ENCODE measurements around the gene SLC36A3. TPM values are rescaled to one million over a fixed set of nuclear protein-coding genes. Genes with fewer than 3 reads are reported as not detected.
"Not testable (repeated sequence)": the region's sequence is repeated elsewhere in the genome, so short reads cannot be mapped to it uniquely, and the experiment has no call there.

SLC36A3 gene
- total RNA-seq, 2 experiments from 2014 or later = not detected

- DNase-seq (no peak), ATAC-seq (no peak)
- H3K27ac Mint-ChIP-seq = no peak overlapping the region
- intact Hi-C loops (cut with DNase I, micrococcal nuclease) = no loop called here
- H3K4me3 Mint-ChIP-seq = no peak overlapping the region
- no peaks in the 10 kb centered on the region for H3K9me3 Mint-ChIP-seq (ENCODE audit: low read depth)
- CTCF ChIA-PET = interaction anchor here (0.6 kb wide), 1 partner anchor 63 kb away, joined by 4 read pairs; no protein-coding TSS in a partner anchor
- H3K27me3 Mint-ChIP-seq = no peaks in the 10 kb centered on the region
- peaks cover 22% of the 10 kb centered on the region for H3K4me1 Mint-ChIP-seq
- POLR2A ChIA-PET = no interaction called here
- peaks cover 2% of the 10 kb centered on the region for H3K36me3 Mint-ChIP-seq (ENCODE audit: low read depth)
These were observed 44.8 kb downstream of the SLC36A3 start for GRCh38 chr5:151258816-151259215.

DNA sequence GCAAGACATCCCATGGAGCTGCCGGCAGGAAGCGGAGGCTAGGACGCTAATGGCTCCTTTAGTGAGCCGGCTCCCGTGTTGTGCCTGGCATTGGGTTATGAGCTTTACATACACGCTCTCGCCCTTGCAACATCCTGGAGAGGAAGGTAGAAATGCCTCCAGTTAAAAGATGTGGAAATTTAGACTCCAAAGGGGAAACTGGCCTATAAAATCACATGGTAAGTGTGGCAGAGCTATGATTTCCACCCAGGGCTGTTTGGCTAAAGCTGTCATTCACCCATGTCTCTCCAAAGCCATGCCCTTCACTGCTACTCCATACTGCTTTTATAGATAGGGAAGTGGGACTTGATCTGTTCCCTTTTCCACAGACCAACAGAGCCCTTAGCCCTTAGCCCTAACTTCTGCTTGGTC lies 45.4 kb downstream of the SLC36A3 start:
- no peak overlapping the region for H3K4me3 Mint-ChIP-seq
- H3K27me3 Mint-ChIP-seq = no peaks in the 10 kb centered on the region
- DNase-seq (no peak), ATAC-seq (no peak)
- no peak overlapping the region for H3K27ac Mint-ChIP-seq
- H3K9me3 Mint-ChIP-seq (ENCODE audit: low read depth) = no peaks in the 10 kb centered on the region
- ChIA-PET CTCF (interaction anchor here (0.6 to 1.3 kb wide), 2 partner anchors 17 to 551 kb away, joined by 4 to 5 read pairs; no protein-coding TSS in a partner anchor), POLR2A (no interaction called here)
- intact Hi-C loops (cut with DNase I, micrococcal nuclease) = no loop called here
- H3K36me3 Mint-ChIP-seq (ENCODE audit: low read depth) = peaks cover 2% of the 10 kb centered on the region
- H3K4me1 Mint-ChIP-seq = peaks cover 22% of the 10 kb centered on the region

DNA sequence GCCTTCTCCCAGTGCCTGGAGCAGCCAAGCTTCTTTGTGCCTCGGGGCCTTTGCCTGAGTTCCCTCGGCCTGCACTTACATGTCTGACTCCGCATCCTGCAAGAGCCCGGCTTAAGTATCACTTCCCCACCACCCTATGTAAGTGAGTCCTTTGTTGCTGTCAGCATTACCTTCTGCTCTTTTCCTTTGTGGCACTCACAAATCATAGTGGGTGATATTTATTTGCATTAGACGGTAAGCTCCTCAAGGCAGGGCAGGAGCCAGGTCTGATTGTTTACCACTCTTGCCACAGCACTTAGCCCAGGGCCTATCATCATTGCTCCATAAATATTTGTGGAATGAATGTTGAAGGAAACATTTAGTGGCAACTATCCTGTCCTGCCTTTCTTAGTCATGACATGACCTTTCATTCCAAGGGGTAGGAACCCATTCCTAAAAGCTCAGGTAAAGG lies 45.8 kb downstream of the SLC36A3 start:
- Mint-ChIP-seq H3K36me3 (ENCODE audit: low read depth) (peaks cover 2% of the 10 kb centered on the region), H3K27me3 (no peaks in the 10 kb centered on the region), H3K9me3 (ENCODE audit: low read depth) (no peaks in the 10 kb centered on the region), H3K4me1 (peaks cover 22% of the 10 kb centered on the region), H3K27ac (no peak overlapping the region), H3K4me3 (no peak overlapping the region)
- intact Hi-C loops (cut with DNase I, micrococcal nuclease) = no loop called here
- no peak for DNase-seq
- CTCF ChIA-PET = interaction anchor here (0.6 to 1.5 kb wide), 5 partner anchors 15 to 551 kb away, joined by 3 to 5 read pairs (median 4); no protein-coding TSS in a partner anchor
- no peak for ATAC-seq
- POLR2A ChIA-PET = no interaction called here

DNA sequence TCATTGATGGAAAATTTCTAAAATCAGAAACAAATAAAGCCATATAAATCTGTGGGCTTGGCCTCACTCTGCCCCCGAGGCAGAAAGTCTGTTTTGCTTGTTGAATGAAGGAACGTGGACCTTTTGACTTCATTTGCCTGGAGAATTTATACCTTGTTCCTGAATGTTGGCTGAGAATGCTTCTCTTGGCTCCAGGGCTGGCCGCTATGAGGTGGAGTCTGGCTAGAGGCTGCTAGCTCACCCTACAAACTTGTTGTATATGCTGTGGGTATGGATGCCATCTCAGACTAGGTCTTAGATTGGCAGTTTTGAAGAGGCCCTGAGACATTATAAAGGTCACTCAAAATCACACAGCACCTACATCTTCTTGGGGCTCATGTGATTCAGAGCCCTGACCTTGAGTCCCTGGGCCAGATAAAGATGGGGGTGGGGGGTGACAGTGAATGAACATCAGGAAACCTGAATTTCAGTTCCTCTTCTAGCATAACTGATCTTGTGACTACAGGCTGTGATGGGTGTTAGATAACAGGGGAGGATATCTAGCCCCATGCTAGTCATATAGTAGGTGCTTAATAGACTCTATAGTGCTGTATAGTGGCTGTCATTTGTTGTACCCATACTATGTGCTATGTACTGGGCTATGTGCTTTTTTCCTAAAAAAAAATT lies 47.8 kb downstream of the SLC36A3 start:
- CTCF ChIA-PET = interaction anchor here (0.7 kb wide), 1 partner anchor 484 kb away, joined by 3 read pairs; no protein-coding TSS in a partner anchor
- intact Hi-C loops (cut with DNase I, micrococcal nuclease) = no loop called here
- peaks cover 34% of the 10 kb centered on the region for H3K4me1 Mint-ChIP-seq
- no peak for DNase-seq
- no peak overlapping the region for H3K27ac Mint-ChIP-seq
- no peaks in the 10 kb centered on the region for H3K9me3 Mint-ChIP-seq (ENCODE audit: low read depth)
- no peaks in the 10 kb centered on the region for H3K36me3 Mint-ChIP-seq (ENCODE audit: low read depth)
- H3K27me3 Mint-ChIP-seq = no peaks in the 10 kb centered on the region
- H3K4me3 Mint-ChIP-seq = no peak overlapping the region
- POLR2A ChIA-PET = no interaction called here
- ATAC-seq = no peak

GRCh38 chr5:151254990-151255389 lies 48.6 kb downstream of the SLC36A3 start:
- peaks cover 40% of the 10 kb centered on the region for H3K4me1 Mint-ChIP-seq
- intact Hi-C loops (cut with DNase I, micrococcal nuclease) = loop anchor here in 1 of 2 experiments (5.0 kb wide), 4 partner anchors 103 to 898 kb away; partner anchors contain the start of genes G3BP1, TCOF1 and TNIP1
- DNase-seq; ATAC-seq; POLR2A ChIA-PET; H3K27ac Mint-ChIP-seq; H3K4me3 Mint-ChIP-seq; H3K27me3 Mint-ChIP-seq; CTCF ChIA-PET; H3K36me3 Mint-ChIP-seq (ENCODE audit: low read depth); H3K9me3 Mint-ChIP-seq (ENCODE audit: low read depth): not testable (repeated sequence)

DNA sequence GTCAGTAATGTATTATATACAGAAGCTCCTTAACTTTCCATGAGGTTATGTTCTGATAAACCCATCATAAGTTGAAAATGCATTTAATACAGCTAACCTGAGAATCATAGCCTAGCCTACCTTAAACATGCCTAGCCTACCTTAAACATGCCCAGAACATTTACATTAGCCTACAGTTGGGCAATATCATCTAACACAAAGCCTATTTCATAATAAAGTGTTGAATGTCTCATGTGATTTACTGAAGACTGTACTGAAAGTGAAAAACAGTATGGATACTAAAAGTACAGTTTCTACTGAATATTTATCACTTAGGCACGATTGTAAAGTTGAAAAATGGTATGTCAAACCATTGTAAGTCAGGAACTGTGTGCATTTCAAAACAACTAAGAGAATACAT lies 49.0 kb downstream of the SLC36A3 start:
- intact Hi-C loops (cut with DNase I, micrococcal nuclease) = loop anchor here in 1 of 2 experiments (5.0 kb wide), 4 partner anchors 102 to 897 kb away; partner anchors contain the start of genes G3BP1, TCOF1 and TNIP1
- no peaks in the 10 kb centered on the region for H3K36me3 Mint-ChIP-seq (ENCODE audit: low read depth)
- no peaks in the 10 kb centered on the region for H3K9me3 Mint-ChIP-seq (ENCODE audit: low read depth)
- no peak for DNase-seq
- no peaks in the 10 kb centered on the region for H3K27me3 Mint-ChIP-seq
- H3K27ac Mint-ChIP-seq = no peak overlapping the region
- no peak overlapping the region for H3K4me3 Mint-ChIP-seq
- no peak for ATAC-seq
- ChIA-PET CTCF (no interaction called here), POLR2A (no interaction called here)
- peaks cover 40% of the 10 kb centered on the region for H3K4me1 Mint-ChIP-seq

DNA sequence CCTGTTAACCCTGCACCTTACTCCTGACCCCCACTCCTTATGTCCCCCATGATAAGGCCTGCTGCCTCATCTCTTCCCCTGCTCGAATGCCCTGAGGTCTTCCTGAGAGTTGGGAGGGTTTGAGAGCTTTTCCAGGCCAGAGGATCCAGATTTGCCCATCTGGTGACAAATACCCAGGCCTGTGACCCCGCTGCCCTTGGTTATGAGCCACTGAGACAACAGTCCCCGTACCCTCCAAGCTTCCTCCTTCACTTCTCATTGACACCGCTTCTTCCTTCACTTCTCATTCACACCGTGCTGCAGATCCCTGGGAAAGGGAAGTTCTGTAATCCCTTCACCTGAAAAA lies 50.0 kb downstream of the SLC36A3 start:
- Mint-ChIP-seq H3K9me3 (ENCODE audit: low read depth) (no peaks in the 10 kb centered on the region), H3K36me3 (ENCODE audit: low read depth) (no peaks in the 10 kb centered on the region), H3K27me3 (no peaks in the 10 kb centered on the region), H3K4me3 (peak overlapping the region; percentile 85), H3K27ac (peak overlapping the region; percentile 55), H3K4me1 (peaks cover 38% of the 10 kb centered on the region)
- ChIA-PET POLR2A (interaction anchor here (1.2 kb wide), 1 partner anchor 175 kb away, joined by 3 read pairs; no protein-coding TSS in a partner anchor), CTCF (interaction anchor here (0.7 to 1.6 kb wide), 4 partner anchors 13 to 128 kb away, joined by 3 to 13 read pairs (median 4); no protein-coding TSS in a partner anchor)
- DNase-seq = no peak
- intact Hi-C loops (cut with DNase I, micrococcal nuclease) = loop anchor here (1.0 to 5.0 kb wide), 9 partner anchors 11 to 896 kb away; partner anchors contain the start of genes DCTN4 (in 1 of the 2), G3BP1 (in 1 of the 2), RPS14 (in 1 of the 2) and SLC36A1 (in 1 of the 2)
- no peak for ATAC-seq

DNA sequence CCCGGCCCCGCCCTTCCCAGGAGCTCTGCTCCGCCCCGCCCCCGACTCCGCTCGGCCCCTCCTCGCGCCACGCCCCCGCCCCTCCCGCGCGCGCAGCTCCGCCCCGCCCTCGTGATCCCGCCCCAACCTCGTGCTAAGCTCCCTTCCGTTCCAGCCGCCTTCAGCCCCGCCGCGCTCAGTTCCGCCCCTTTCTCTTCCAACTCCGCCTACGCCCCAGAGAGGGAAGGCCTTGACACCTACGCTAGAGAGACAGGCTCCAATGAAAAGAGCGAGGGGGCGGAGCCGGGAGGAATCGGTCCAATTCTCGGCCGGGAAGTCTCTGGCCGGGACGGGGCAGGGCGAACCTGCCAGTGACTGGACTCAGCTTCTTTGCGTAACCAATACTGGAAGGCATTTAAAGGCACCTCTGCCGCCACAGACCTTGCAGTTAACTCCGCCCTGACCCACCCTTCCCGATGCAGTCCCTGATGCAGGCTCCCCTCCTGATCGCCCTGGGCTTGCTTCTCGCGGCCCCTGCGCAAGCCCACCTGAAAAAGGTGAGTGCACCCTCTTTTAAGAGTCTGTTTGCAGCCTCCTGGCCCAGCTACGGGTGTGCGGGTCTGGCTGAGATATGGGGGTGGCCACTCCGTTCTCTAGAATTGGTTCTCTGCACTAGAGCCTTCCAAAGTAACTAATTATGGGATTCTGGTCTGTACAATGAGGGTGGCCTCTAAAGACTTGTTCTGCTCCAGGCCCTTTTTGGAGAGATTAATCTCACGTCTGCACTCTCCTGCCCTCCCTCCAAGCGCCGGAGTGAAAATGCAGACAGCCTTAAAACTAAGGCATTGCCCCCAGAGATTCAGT lies 50.6 kb downstream of the SLC36A3 start, which contains the start of gene GM2A:
GM2A (plus strand) TSS at position 424 of the 843 bp plus-strand sequence; CDS start at position 456, 32 bp downstream.
- CTCF ChIA-PET = interaction anchor here (0.6 to 1.9 kb wide), 14 partner anchors 10 to 127 kb away, joined by 3 to 13 read pairs (median 4); partner anchors contain the start of genes ANXA6 and CCDC69
- peak; percentile 94 for ATAC-seq
- intact Hi-C loops (cut with DNase I, micrococcal nuclease) = loop anchor here (1.0 to 5.0 kb wide), 18 partner anchors 11 to 896 kb away; partner anchors contain the start of genes G3BP1 (in 2 of the 2), TCOF1 (in 2 of the 2), ATOX1 (in 1 of the 2) and DCTN4 (in 1 of the 2)
- peak; percentile 99 for DNase-seq
- H3K27me3 Mint-ChIP-seq = no peaks in the 10 kb centered on the region
- H3K9me3 Mint-ChIP-seq (ENCODE audit: low read depth) = no peaks in the 10 kb centered on the region
- POLR2A ChIA-PET = interaction anchor here (0.6 to 1.7 kb wide), 8 partner anchors 15 to 803 kb away, joined by 3 to 12 read pairs (median 3); partner anchors contain the start of genes CCDC69 and G3BP1
- peak within 1 kb of the TSS; percentile 90 for H3K27ac Mint-ChIP-seq
- H3K4me1 Mint-ChIP-seq = peaks cover 38% of the 10 kb centered on the region
- H3K4me3 Mint-ChIP-seq = peak within 1 kb of the TSS; percentile 85
- H3K36me3 Mint-ChIP-seq (ENCODE audit: low read depth) = no peaks in the 10 kb centered on the region

DNA sequence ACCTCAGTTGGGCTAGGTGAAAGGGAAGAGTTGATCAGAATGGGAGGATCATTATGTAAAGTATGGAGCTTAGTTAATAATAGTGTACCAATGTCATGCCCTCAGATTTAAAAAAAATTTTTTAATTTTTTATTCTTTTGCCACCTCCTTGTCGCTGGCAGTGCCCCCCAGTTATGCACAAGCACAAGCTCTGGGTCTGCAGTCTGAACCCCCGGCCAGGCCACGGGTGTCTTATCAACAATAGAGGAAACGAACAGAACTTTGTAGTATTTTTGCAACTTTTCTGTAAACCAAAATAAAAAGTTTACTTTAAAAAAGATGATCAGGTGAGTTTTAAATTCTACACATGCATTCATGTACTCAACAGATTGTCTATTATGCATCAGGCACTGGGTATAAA lies 51.9 kb downstream of the SLC36A3 start:
- Mint-ChIP-seq H3K27ac (peak overlapping the region; percentile 84), H3K4me1 (peaks cover 38% of the 10 kb centered on the region), H3K36me3 (ENCODE audit: low read depth) (no peaks in the 10 kb centered on the region), H3K4me3 (peak overlapping the region; percentile 85), H3K9me3 (ENCODE audit: low read depth) (no peaks in the 10 kb centered on the region), H3K27me3 (no peaks in the 10 kb centered on the region)
- intact Hi-C loops (cut with DNase I, micrococcal nuclease) = loop anchor here (1.0 to 5.0 kb wide), 16 partner anchors 19 to 894 kb away; partner anchors contain the start of genes G3BP1 (in 2 of the 2), TCOF1 (in 2 of the 2), ATOX1 (in 1 of the 2) and DCTN4 (in 1 of the 2)
- ChIA-PET CTCF (interaction anchor here (0.9 to 1.9 kb wide), 7 partner anchors 12 to 87 kb away, joined by 4 to 11 read pairs (median 5); partner anchors contain the start of gene CCDC69), POLR2A (interaction anchor here (1.1 to 1.7 kb wide), 3 partner anchors 16 to 39 kb away, joined by 4 to 7 read pairs (median 4); partner anchors contain the start of gene CCDC69)
- no peak for DNase-seq
- no peak for ATAC-seq

- DNase-seq (peak; percentile 61), ATAC-seq (peak; percentile 5)
- Mint-ChIP-seq H3K4me1 (peaks cover 38% of the 10 kb centered on the region), H3K27me3 (no peaks in the 10 kb centered on the region), H3K9me3 (ENCODE audit: low read depth) (no peaks in the 10 kb centered on the region), H3K27ac (peak overlapping the region; percentile 84), H3K36me3 (ENCODE audit: low read depth) (no peaks in the 10 kb centered on the region), H3K4me3 (peak overlapping the region; percentile 52)
- intact Hi-C loops (cut with DNase I, micrococcal nuclease) = loop anchor here in 1 of 2 experiments (5.0 kb wide), 4 partner anchors 99 to 894 kb away; partner anchors contain the start of genes G3BP1, TCOF1 and TNIP1
- POLR2A ChIA-PET = interaction anchor here (1.1 kb wide), 1 partner anchor 16 kb away, joined by 4 read pairs; no protein-coding TSS in a partner anchor
- CTCF ChIA-PET = interaction anchor here (0.5 to 1.9 kb wide), 11 partner anchors 11 to 703 kb away, joined by 3 to 11 read pairs (median 4); partner anchors contain the start of gene CCDC69
These were observed 52.5 kb downstream of the SLC36A3 start for GRCh38 chr5:151251001-151251551.

Data from activated CD4-positive, alpha-beta T cell treated with anti-CD3 and anti-CD28 coated beads for 36 hours (primary cell).